GM21723 (cell line): Measurements from ENCODE around the gene RALGPS1.

Source experiments
- ATAC-seq: cut with Tn5 transposase; IDR thresholded peaks from one replicate; pipeline ENCODE4 v1.9.1; 2021; ENCODE audit warnings: mild to moderate bottlenecking, moderate library complexity; ENCODE audit not compliant: unreplicated experiment

RALGPS1 gene

DNA sequence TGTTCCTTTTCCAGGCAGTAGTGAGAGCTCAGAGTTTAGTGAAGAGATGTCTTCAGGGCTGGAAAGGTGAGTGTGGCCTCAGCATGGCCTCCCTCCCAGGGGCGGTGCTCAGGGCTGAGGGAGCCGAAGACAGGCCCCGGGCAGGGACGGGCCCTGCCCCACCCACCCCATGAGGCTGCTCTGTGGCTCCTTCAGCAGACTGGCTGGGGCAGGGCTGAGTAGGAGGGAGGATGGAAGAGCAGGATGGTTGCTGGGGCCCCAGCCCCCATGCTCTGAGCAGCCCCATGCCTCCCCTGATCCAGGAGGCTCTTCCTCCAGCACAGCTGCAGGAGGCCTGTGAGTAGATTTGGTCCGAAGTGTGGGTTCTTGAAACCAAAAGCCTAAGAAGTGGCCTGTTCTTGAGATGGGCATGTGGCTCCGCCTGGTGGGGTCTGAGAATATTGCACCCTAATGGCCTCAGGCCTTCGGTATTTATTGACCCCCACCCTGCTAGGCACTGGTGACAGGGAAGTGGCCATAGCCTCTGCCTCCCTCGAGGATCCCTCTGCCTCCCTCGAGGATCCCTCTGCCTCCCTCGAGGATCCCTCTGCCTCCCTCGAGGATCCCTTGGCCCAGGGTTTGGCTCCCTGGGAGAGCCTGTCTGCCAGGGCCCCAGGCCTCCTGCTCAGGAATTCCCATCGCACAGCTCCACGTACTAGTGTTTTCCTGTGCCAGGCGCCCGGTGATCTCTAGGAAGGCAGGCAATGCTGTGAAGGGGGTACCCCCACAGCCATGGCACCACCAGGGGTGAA is 284.6 kb downstream of the RALGPS1 start:
- ATAC-seq, result peak; percentile 64

DNA sequence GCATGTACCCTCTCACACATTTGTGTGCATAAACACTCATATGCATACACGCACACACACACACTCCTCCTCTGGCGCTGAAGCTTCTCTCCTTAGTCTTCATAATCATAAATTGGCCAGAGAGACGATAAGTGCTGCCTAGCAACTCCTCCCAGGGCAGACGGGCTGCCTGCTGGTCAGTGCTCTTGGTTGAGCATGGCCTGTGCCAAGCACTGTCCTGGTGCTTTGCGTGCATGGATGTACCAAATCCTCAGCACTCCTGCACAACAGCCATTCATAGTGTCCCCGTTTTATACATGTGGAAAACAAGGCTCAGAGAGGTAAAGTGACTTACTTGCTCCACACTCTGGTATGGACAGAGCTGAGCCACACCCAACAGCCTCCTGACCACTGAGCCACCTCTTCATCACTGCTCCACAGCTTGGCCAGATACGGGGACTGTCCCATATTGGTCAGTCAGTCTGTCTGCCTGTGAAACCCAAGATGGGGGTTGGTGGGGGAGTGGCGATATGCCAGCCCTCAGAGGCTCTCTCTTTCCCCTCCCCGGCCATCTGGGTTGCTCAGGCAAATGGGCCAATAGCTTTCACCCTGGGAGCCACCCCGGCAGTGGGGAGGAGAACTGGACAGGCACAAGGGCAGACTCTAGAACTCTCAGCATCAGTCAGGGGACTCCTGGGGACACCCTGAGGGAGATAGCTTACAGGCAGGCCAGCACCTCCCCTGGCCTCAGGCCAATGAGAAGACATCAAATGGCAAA is 285.7 kb downstream of the RALGPS1 start:
- no peak for ATAC-seq

DNA sequence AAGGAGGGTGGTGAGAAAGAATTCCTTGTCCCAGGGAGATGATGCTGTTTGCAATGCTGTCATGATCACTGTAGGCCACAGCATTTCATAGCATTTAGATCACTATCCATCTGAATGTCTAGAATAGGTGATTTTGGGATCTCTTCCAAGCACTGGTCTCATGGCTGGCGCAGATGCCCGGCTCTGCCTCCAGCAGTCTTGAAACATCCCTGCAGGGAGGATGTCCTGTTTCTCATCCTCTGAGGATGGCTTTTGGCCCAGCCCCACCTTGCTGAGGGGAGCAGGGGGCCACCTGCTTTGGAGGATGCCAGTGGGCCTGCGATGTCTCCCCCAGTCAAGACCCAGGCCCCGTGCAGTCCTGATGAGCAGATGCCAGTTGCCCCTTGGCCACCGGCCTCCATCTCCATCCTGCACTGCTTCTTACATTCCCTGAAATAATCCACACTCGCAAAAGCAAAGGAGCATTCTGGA is 286.5 kb downstream of the RALGPS1 start:
- no peak for ATAC-seq

DNA sequence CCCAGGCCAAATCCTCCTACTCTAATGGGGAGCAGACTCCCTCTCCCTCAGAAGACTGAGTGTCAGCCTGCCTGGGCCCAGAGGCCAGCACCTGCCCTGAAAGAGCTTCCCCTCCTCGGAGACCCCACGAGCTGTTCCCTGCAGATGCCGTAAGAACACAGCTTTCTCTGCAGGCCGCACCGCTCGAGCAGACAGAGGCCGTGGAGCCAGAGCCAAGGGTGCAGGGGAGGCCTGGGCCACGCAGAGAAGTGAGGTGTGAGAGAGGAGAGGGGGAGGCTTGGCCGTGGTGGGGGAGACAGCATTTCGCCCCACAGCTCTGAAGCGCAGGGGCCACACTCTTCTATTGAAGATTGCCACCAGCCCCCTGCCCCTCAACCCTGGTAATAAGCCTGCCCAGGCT is 287.1 kb downstream of the RALGPS1 start:
- ATAC-seq, result no peak

DNA sequence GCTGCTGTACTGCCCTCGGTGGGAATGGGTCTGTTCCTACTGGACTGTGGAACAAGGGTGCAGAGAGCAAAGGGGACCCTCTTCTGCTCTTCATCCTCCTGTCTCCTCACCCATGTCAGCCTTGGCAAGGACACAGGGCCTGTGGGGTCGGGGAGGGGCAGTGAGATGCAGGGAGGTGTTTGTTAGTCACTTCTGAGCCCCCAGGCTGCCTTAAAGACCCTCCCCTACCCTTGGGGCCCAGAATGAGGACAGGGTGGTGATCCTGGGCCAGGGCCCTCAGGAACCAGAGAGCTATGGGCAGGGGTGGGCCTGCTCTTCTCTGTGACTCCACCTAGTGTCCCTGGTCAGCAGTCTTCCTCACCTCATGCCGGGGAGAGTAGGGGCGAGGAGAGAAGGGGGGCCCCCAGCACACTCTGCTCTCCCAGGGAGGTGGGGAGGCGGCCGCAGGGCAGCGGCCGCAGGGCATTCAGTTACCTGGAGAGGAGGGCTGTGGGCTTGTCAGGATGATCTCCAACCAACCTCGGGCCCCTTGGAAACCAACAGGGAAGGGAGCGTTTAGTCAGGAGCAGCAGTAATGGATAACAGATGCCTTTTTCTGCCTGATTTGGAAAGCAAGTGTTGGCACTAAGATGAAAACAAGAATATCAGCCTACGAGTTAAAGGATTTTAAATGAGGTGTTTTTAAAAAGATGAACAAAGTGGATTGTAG is 288.0 kb downstream of the RALGPS1 start:
- ATAC-seq, result no peak

DNA sequence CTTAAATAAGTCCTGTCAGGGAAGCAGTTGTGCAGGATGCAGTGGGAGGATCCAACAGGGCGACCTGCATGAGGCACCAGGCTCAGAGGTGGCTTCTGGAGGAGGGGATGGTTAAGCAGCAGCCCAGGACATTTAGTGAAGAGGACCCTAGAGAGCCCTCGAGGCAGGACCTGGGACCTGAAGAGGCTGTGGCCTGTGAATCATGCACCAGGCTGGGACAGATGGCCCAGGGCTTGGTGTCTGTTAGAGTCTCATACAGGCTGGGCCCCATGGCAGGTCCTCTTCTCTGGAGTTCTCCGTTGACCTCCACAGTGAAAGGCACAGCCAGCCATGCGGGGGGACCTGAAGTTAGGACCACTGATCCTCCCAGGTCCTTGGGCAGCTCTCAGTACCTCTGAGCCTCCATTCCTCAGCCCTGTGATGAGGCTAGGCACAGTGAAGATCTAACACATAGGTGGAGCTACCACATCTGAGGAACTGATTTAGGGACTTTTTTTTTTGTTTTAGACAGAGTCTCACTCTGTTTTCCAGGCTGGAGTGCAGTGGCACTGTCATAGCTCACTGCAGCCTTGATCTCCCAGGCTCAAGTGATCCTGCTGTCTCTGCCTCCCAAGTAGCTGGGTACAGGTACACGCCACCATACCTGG is 289.2 kb downstream of the RALGPS1 start:
- no peak for ATAC-seq

DNA sequence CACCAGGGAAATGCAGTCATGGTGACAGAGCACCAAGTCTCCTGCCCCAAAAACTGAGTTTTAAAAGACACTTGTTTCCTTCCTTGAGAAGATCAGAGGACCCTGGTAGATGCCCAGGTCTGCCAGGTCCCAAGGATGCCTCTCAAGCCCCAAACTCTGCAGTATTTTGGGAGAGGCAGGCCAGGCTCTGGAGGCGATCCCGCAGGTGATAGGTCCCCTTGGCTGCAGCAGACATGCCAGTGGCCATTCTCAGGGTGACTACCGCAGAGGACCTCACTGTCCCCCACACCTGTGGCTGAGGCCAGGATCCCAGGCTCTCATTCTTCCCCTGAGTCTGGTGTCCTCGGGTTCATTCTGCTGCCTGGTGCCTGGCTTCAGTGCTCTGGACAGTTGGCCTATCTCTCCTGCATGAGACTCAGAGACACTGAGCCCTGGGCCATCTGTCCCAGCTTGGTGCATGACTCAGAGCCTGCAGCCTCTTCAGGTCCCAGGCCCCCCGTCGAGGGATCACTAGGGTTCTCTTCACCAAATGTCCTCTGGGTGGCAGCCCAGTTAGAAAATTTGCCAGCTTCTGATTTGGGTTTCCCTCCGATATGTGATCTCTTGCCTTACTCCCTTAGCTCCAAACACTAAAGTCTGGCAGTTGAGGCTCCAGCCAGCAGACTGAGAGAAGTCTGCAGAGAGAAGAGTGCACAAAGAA is 290.3 kb downstream of the RALGPS1 start:
- ATAC-seq, result no peak

DNA sequence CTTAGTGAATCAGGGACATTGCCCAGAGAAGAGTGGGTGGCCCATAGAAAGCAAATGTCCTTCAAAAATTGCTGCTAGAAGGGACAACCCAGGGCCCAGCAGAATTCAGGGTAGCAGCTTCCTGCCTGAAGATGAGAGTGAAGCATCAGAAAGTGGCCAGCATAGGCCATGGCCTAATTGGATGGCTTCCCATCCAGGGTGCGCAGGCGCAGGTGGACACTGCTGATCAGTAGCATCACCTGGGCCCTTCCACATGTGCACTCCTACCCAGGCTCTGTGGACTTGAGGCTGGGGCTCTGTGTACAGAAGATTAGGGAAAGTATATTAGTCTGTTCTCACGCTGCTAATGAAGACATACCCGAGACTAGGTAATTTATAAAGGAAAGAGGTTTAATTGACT is 291.4 kb downstream of the RALGPS1 start:
- ATAC-seq, result no peak

DNA sequence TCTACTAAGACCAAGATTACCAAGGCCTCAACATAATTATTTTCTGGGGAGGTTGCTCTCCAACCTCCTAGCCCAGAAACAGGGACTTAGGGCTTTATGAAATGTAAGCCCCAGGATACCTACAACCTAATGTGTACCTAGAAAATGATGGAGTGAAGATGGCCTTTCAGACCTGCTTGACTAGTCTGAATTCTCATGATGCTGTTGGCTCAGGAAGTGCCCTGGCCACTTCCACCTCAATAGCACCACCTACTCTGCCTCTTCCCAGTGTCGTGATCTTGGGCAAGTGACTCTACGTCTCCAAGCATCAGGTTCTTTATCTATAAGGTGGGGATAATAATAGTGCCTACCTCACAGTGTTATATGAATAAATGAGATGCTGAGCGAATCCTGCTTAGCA is 292.1 kb downstream of the RALGPS1 start:
- ATAC-seq, result no peak

DNA sequence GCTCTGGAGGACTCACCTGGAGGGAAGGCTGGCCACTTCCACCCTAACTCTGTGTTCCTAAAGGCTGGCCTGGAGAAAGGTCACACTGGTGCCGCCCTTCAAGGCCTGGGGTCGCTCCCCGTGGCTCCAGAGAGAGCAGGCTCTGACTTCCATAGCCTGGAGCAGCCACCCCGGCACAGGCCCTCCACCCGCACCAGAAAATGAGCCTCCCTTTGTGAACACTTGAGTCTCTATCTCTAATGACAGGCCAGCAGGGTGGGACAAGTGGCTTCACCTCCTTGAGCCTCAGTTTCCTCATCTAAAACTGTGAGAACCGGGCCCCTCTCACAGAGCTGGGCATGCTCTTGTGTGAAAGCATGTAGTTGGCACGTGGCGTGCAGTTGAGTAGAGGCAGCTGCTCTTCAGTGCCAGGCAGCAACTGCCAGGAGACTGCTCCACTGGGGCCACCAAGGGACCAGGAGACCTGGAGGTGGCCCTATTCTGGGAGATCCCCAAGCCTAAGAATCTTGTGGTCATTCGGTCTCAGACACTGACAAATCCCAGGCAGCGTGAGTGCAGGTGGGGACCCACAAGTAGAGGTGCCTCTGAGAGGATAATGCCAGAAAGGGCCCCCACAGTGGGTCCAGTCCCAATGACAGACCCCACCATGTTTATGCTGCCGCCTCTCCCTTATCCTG is 293.3 kb downstream of the RALGPS1 start:
- ATAC-seq, result no peak

DNA sequence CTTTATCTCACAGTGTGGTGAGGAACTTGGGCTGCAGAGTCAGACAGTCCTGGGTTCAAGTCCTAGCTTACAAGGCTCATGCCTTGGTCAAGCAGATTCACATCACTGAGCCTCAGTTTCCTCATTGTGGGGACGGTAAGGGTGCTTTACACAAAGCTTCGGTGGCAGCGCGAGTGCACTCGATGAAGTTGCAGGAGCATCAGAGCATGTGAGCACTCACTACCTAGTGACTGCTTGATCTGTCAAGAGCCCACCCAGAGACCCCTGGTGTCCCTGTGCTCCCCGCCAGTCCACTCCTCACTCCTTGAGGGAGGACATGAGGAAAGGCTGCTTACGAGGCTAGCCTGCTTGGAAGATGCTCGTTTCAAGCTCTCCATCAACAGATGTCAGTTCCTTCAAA is 293.8 kb downstream of the RALGPS1 start:
- no peak for ATAC-seq

DNA sequence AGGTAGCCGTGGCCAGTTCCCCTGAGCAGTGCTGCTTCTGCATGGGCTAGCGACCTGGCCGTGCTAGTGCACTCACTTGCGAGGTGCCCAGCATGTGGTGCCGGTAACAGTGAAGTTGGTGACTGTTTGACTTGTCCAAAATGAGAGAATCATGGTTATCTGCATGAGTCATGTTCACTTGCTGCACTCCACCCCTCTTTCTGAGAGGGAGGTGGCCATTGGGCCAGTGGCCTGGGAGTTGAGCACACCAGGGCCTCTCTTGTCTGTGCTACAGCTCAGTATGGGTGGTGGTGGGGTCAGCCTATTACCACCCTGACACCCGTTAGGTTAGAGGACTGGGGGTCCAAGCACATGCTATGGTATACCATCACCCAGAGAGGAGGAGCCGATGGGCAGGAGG is 294.6 kb downstream of the RALGPS1 start:
- ATAC-seq, result no peak

DNA sequence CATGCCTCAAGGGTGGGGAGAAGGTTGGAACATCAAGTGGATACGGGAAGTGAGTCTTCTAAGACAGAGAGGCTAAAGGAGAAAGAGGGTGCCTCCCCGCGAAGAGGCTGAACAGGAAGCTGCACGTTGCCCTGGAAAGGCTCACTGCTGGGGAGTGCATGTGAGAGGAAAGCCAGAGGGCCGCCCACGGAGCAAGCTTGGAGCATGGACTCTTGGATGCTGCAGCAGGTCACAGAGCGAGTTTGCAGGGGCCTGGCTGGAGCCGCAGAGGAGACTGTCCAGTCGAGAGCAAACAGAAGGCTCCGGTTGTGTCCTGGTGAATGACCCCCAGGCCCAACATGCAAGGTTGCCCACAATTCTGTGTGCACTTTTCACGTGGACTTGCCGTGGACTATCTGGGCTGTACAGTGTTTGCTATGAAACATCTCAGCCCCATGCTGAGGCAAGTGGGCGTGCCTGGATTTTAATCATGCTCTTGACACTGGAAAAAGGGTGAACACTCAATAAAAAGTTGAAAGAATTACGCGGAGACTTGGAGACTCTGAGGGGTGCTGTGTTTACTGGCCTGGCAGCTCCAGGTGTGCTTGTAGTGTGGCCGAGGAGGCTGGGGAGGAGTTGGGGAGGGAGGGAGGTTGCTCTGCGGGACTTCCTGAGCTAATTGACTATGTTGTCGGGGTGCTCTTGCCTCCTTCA is 295.5 kb downstream of the RALGPS1 start:
- no peak for ATAC-seq

DNA sequence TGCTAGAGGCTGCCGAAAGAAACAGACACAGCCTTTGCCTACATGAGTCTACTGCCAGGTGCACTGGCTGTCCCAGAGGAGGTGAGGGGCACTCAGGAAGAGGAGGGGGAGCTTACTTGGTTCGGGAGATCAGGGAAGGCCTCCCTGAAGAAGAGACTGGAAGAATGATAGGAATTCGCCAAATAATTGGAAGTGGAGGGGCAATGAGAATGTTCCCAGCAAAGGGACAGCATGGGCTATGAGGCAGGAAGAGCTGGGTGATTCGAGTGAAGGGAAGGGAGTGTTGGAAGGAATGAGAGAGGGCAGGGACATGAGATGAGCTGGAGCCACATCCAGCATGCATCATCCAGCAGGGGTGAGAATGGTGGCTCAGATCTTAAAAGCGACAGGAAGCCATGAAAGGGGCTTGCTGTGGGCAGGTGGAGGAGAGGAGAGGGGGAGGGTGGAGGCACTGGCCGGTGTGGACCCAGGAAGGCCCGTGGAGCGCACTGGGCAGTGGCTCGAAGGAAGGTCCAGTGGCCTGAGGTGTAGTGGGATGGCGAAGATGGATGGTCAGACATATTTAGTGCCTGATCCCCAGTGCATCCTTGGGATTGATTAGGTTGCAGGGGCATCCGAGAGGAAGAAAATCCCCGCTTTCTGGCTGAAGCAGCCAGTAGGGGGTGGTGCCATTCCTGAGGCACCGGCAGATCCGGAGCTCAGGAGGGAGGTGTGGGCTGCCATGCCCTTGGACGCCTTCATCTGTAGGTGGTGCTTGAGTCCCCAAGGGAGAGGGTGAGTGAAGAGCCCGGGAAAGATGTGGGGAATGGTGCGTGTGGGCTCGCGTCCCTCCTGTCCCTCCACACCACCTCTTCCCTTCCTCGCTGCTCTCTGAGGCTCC is 296.5 kb downstream of the RALGPS1 start:
- ATAC-seq, result no peak

DNA sequence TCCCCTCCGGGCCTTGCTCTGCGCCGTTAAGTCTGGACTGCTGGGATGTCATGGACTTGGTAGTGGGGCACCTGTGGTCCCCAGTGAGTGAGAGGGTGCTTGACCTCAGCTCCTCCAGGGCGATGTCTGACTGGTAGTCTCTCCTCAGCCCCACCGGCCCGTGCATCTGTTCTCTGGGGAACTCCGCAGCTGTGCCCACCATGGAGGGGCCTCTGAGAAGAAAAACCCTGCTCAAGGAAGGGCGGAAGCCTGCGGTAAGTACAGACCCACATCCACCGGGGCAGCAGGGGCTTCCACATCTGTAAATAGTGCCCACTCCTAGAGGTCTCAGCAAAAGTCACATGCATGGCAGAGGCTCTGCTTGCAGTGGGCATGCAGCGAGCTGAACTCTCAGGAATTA is 297.4 kb downstream of the RALGPS1 start:
- ATAC-seq, result no peak

DNA sequence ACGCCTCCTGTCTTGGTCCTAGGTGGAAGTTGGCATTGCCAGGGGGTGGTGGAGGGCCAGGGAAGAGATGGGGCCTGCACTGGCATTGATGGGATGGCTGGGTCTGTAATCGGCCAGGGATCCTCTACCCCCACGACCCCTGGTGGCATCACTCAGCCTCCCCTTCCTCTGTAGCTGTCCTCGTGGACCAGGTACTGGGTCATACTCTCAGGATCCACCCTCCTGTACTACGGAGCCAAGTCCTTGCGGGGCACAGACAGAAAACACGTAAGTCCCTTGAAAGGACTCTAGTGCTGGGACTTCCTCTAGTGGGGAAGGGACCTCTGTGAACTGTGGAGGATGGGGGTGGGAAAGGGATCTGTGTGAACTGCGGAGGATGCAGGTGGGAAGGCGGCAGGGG is 297.9 kb downstream of the RALGPS1 start:
- no peak for ATAC-seq

DNA sequence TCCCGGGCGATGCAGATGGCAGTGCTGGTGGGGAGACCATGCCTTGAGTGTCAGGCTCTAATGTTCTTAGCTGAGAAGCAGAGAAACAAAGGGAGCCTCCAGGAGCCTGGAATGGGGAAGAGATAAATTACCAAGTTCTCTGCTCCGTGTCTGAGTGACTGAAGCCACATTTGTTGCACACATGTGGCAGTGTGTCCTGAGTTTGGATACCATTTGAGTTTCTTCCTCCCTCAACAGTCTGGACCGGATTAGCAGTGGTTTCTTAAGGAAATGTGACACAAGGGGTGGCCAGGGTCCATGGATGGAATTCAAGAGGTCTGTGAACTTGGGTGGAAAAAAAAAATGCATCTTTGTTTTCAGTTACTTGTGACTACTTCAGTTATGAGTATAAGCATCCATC is 299.3 kb downstream of the RALGPS1 start:
- no peak for ATAC-seq
